HUES48 (cell line): ENCODE measurements around the gene CEBPE.
A peak's percentile ranks its signal among the peaks of the same experiment; 100 is the strongest.
"Not testable (repeated sequence)": the region's sequence is repeated elsewhere in the genome, so short reads cannot be mapped to it uniquely, and the experiment has no call there.

Experiments used
- H3K27ac ChIP-seq: one replicate; pipeline ENCODE4 v1.7.0; 2013; ENCODE audit warnings: low read depth, low read length, inconsistent platforms
- H3K27me3 ChIP-seq: 2 replicates; pipeline ENCODE4 v1.6.1; 2013; ENCODE audit warnings: mild to moderate bottlenecking, low read length; ENCODE audit not compliant: control insufficient read depth, insufficient read depth
- H3K36me3 ChIP-seq: 2 replicates; pipeline ENCODE4 v1.6.1; 2013; ENCODE audit warnings: low read length; ENCODE audit not compliant: control insufficient read depth, insufficient read depth
- H3K4me1 ChIP-seq: 2 replicates; pipeline ENCODE4 v1.6.1; 2013; ENCODE audit warnings: mild to moderate bottlenecking, low read length; ENCODE audit not compliant: control insufficient read depth, insufficient read depth
- H3K4me3 ChIP-seq: 2 replicates; pipeline ENCODE4 v1.5.1; 2013; ENCODE audit warnings: mild to moderate bottlenecking, low read depth, low read length
- H3K9ac ChIP-seq: 2 replicates; pipeline ENCODE4 v1.6.1; 2013; ENCODE audit warnings: mild to moderate bottlenecking, low read depth, low read length, moderate library complexity
- H3K9me3 ChIP-seq: 2 replicates; pipeline ENCODE4 v1.6.1; 2013; ENCODE audit warnings: low read length; ENCODE audit not compliant: control insufficient read depth, insufficient read depth

Gene CEBPE

GRCh38 chr14:23110579-23111365 lies 8.3 kb downstream of the CEBPE start:
- no peaks in the 10 kb centered on the region for H3K9me3 ChIP-seq
- H3K36me3 ChIP-seq = no peaks in the 10 kb centered on the region
- H3K27me3 ChIP-seq = no peaks in the 10 kb centered on the region
- H3K4me3 ChIP-seq = no peak overlapping the region
- peaks cover 13% of the 10 kb centered on the region for H3K4me1 ChIP-seq
- H3K9ac ChIP-seq = no peak overlapping the region
- no peak overlapping the region for H3K27ac ChIP-seq

- Histone ChIP-seq H3K9ac (no peak overlapping the region), H3K27me3 (no peaks in the 10 kb centered on the region), H3K4me3 (no peak overlapping the region), H3K27ac (no peak overlapping the region), H3K36me3 (no peaks in the 10 kb centered on the region), H3K4me1 (peaks cover 21% of the 10 kb centered on the region), H3K9me3 (no peaks in the 10 kb centered on the region)
These were observed 9.3 kb downstream of the CEBPE start for GRCh38 chr14:23109769-23110168.

GRCh38 chr14:23108169-23108568 lies 10.9 kb downstream of the CEBPE start:
- H3K4me1 ChIP-seq = peaks cover 24% of the 10 kb centered on the region
- not testable (repeated sequence) for H3K4me3 ChIP-seq, H3K9me3 ChIP-seq, H3K9ac ChIP-seq, H3K36me3 ChIP-seq, H3K27me3 ChIP-seq, H3K27ac ChIP-seq

GRCh38 chr14:23107620-23108019 lies 11.4 kb downstream of the CEBPE start:
- not testable (repeated sequence) for H3K27me3 ChIP-seq, H3K9me3 ChIP-seq, H3K36me3 ChIP-seq, H3K27ac ChIP-seq, H3K4me3 ChIP-seq, H3K9ac ChIP-seq
- peaks cover 21% of the 10 kb centered on the region for H3K4me1 ChIP-seq

GRCh38 chr14:23106747-23107045 lies 12.4 kb downstream of the CEBPE start:
- Histone ChIP-seq H3K9me3 (no peaks in the 10 kb centered on the region), H3K27me3 (no peaks in the 10 kb centered on the region), H3K27ac (peak overlapping the region; percentile 58), H3K9ac (no peak overlapping the region), H3K4me1 (peaks cover 21% of the 10 kb centered on the region), H3K4me3 (no peak overlapping the region), H3K36me3 (no peaks in the 10 kb centered on the region)

GRCh38 chr14:23105348-23105824 lies 13.7 kb downstream of the CEBPE start:
- Histone ChIP-seq H3K36me3 (no peaks in the 10 kb centered on the region), H3K4me3 (no peak overlapping the region), H3K9me3 (no peaks in the 10 kb centered on the region), H3K27me3 (no peaks in the 10 kb centered on the region), H3K4me1 (peaks cover 21% of the 10 kb centered on the region), H3K9ac (no peak overlapping the region), H3K27ac (no peak overlapping the region)

- Histone ChIP-seq H3K36me3 (no peaks in the 10 kb centered on the region), H3K27ac (peak within 1 kb of the TSS; percentile 7)
These were observed 14.3 kb downstream of the CEBPE start, which contains the start of gene CIROP for GRCh38 chr14:23104591-23105347. CIROP (minus strand) TSS chr14:23104989; CDS start chr14:23104920, 69 bp downstream.

GRCh38 chr14:23104070-23104590 lies 14.9 kb downstream of the CEBPE start:
- H3K4me1 ChIP-seq = peaks cover 21% of the 10 kb centered on the region
- H3K27me3 ChIP-seq = no peaks in the 10 kb centered on the region

More at GRCh38 chr14:23104591-23105347, 14.3 kb downstream of the CEBPE start, which contains the start of gene CIROP:
- Histone ChIP-seq H3K4me3 (no peak within 1 kb of the TSS), H3K4me1 (peaks cover 21% of the 10 kb centered on the region), H3K9ac (no peak within 1 kb of the TSS), H3K9me3 (no peaks in the 10 kb centered on the region), H3K27me3 (no peaks in the 10 kb centered on the region)

GRCh38 chr14:23103581-23103980 lies 15.5 kb downstream of the CEBPE start:
- Histone ChIP-seq H3K4me3 (no peak overlapping the region), H3K4me1 (peaks cover 21% of the 10 kb centered on the region), H3K36me3 (peaks cover 8% of the 10 kb centered on the region), H3K9ac (no peak overlapping the region), H3K27ac (no peak overlapping the region), H3K9me3 (no peaks in the 10 kb centered on the region), H3K27me3 (no peaks in the 10 kb centered on the region)

More at GRCh38 chr14:23104070-23104590, 14.9 kb downstream of the CEBPE start:
- H3K36me3 ChIP-seq = peaks cover 2% of the 10 kb centered on the region
- H3K9me3 ChIP-seq = no peaks in the 10 kb centered on the region
- H3K9ac ChIP-seq = no peak overlapping the region
- H3K4me3 ChIP-seq = no peak overlapping the region
- H3K27ac ChIP-seq = no peak overlapping the region

- Histone ChIP-seq H3K4me1 (peaks cover 21% of the 10 kb centered on the region), H3K4me3 (no peak overlapping the region), H3K27ac (no peak overlapping the region), H3K9me3 (no peaks in the 10 kb centered on the region), H3K36me3 (peaks cover 16% of the 10 kb centered on the region), H3K27me3 (no peaks in the 10 kb centered on the region), H3K9ac (no peak overlapping the region)
These were observed 16.3 kb downstream of the CEBPE start for GRCh38 chr14:23102801-23103200.
